ENCODE measurements around the gene NOPCHAP1.

The NOPCHAP1 gene

DNA sequence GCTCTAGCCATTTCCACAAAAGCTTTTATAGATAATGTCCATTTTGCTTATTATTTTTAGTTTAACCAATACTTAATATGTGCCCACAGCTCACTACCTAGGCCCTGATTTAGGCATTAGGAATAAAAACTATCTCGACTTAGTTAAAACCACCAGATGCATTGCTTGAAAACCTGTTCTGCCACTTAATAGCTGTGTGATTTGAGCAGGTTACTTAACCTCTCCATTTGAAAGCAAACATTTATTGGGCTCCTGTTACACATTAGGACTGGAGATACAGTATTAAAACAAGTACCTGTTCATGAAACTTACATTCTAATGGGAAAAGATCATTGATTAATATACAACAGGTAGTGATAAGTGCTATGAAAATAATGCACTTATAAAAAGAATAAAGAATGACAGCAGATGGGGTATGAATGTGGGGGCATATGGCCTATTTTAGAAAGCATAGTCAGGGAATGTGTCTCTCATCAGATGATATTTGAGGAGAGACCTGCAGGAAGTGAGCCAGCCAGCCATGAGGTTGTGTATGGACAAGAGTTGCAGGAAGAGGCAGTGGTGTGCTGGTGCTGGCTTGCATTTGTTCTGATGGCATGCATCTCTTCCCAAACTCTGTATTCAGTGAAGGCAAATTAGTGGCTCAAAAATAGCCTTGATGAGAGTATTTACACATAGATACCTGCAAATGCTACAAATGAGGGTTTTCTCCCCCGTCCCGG is 34.3 kb downstream of the NOPCHAP1 start:
- DNase-seq (ENCODE audit: low read depth): no peak

DNA sequence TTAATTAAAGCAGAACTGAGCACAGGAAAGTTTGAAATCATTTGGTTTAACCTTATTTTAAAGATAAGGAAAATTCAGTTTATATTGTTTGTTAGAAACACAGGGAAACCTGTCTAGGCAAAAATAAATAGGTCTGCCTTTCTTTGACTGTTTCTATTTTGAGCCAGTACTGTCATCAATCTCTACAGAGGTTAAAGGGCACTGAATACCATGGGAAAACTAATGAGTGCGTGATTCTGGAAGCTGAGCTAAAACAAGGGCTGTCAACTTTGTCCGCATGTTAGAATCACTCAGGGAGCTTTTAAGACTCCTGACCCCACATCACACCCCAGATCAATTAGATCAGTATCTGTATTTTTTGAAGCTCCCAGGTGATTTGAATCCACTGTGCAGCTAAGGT is 38.8 kb downstream of the NOPCHAP1 start:
- DNase-seq (ENCODE audit: low read depth): no peak

DNA sequence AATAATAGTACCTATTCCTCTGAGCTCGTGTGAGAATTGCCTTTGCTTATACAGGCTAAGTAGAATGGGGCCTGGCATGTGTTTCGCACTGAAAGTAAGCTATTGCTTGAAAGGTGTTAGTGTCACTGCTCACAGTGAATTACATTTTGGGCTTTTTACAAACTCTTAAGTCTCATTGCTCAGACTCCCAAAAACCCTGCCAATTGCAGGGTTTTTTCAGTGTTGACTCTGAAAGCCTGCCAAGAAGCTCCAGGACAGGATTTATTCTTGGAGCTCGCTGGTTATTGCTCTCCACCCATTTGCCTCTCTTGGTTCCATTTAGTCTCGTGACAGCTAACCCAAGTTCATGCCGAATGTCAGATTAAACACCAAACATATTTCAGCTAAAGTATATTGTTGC is 39.8 kb downstream of the NOPCHAP1 start:
- no peak for DNase-seq (ENCODE audit: low read depth)

DNA sequence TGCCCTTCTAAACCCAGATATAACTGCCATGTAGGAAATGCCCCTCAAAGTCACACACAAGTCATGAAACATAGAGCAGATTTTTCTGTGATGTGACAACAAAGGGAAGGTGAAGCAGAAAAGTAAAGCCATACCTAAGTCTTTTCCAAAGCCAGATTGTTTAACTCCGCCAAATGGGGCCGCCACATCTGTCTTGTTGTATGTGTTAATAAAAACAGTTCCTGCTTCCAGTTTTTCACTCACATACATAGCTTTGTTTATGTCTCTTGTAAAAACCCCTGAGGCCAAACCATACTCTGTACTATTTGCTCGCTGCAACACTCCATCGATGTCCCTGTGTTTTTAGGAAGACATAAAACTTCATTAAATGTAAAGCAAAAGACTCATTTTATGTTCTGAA is 40.3 kb downstream of the NOPCHAP1 start:
- no peak for DNase-seq (ENCODE audit: low read depth)

DNA sequence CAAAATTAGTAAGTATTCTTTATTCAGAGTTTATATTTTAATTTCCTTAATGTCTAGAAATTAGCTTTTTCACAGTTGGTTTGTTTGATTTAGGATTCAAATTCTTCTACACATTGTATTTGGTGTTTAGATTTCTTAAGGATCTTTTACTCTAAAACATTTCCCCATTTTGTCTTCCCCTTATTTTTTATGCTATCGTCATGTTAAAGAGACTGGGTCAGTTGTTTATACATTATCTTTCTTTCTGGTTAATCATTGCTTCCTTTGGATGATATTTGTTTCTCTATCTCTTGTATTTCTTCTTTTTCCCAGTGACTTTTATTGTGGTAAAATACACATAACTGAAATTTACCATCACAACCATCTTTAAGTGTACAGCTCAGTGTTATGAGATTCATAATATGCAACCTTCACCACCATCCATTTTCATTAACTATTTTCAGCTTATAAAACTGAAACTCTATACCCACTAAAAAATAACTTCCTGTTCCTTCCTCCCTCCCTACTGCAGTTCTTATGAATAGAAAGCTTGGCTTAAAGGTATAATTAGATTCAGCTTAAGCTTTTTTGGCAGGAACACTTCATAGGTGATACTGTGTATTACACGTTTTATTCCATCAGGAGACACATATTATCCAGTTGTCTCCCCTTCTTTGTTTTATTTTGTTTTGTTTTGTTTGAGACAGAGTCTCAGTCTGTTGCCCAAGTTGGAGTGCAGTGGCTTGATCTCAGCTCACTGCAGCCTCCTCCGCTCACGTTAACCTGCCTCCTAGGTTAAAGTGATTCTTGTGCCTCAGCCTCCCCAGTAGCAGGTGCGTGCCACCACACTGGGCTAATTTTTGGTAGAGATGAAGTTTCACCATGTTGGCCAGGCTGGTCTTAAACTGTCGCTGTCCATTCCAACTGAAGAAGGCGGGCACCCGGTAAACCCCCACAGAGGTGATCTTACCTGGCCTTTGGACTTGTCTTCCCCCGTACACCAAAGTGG is 45.0 kb downstream of the NOPCHAP1 start:
- no peak for DNase-seq (ENCODE audit: low read depth)

DNA sequence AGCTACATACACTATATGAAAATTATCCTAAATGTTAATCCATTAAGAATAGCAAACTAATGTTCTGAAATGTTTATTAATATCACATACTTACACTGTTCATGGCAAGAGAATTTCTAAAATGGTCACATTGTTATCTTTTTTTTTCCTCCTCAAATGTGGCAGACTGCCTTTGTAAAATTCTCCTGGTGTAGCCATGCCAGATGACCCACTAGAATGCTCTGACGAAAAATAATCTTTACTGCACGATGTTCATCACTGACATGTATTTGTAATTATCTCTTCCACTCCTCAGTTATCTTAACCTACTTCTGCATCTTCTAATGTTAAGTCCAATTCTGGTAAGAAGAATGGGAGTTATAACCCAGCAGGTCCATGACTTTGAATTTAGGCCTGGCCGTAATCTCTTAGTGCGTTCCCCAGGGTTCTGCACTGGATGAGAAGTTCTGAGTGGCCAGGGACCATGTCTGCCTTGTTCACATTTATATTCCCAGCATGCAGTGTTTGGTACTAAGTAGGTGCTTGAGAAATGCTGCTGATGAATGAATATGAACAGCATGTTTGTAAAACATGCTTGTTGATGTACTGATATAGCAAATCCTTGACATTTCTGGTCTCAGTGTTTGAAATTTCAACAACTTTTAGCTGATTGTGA is 46.7 kb downstream of the NOPCHAP1 start:
- DNase-seq (ENCODE audit: low read depth): no peak

DNA sequence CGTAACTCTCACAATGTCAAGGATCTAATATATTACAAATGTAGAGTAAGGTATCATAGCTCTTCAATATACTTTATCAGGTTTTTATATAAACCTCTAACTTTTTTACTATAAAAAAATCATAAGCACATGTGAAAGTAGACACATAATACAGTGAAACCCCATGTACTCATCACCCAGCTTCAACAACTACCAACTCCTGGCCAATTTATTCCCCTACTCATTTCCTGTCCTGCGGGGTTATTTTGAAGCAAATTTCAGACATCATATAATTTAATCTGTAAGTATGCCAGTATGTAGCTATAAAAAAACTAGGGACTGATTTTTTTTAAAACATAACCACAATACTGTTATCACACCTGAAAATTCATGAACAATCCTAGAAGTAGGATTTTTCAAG is 47.7 kb downstream of the NOPCHAP1 start:
- DNase-seq (ENCODE audit: low read depth): no peak

All from stimulated activated CD8-positive, alpha-beta memory T cell treated with anti-CD3 and anti-CD28 coated beads, Interleukin-12 subunit alpha, Interleukin-12 subunit beta, amount 100 ng/mL, for 1 hour (primary cell).